Measurements from ENCODE around the gene SEMA3F.

Gene SEMA3F

GRCh38 chr3:50155891-50156290 lies 767 bp downstream of the SEMA3F start:
- no peak for DNase-seq (ENCODE audit: low read depth)

- no peak for DNase-seq (ENCODE audit: low read depth)
Observed at GRCh38 chr3:50156549-50157493, 1.7 kb downstream of the SEMA3F start.

GRCh38 chr3:50157827-50158529 lies 2.9 kb downstream of the SEMA3F start:
- no peak for DNase-seq (ENCODE audit: low read depth)

- DNase-seq (ENCODE audit: low read depth) = no peak
Observed at GRCh38 chr3:50158530-50159146, 3.5 kb downstream of the SEMA3F start.

GRCh38 chr3:50160561-50160983 lies 5.4 kb downstream of the SEMA3F start:
- no peak for DNase-seq (ENCODE audit: low read depth)

GRCh38 chr3:50161320-50161719 lies 6.2 kb downstream of the SEMA3F start:
- no peak for DNase-seq (ENCODE audit: low read depth)

- DNase-seq (ENCODE audit: low read depth) = no peak
Observed at GRCh38 chr3:50162034-50162883, 7.1 kb downstream of the SEMA3F start.

GRCh38 chr3:50163572-50164455 lies 8.7 kb downstream of the SEMA3F start:
- DNase-seq (ENCODE audit: low read depth) = no peak

- no peak for DNase-seq (ENCODE audit: low read depth)
Observed at GRCh38 chr3:50164481-50164880, 9.4 kb downstream of the SEMA3F start.

- no peak for DNase-seq (ENCODE audit: low read depth)
Observed at GRCh38 chr3:50164984-50165909, 10.1 kb downstream of the SEMA3F start.

- DNase-seq (ENCODE audit: low read depth) = no peak
Observed at GRCh38 chr3:50165910-50166538, 10.9 kb downstream of the SEMA3F start.

GRCh38 chr3:50166620-50167019 lies 11.5 kb downstream of the SEMA3F start:
- DNase-seq (ENCODE audit: low read depth) = no peak

GRCh38 chr3:50167069-50167840 lies 12.1 kb downstream of the SEMA3F start:
- no peak for DNase-seq (ENCODE audit: low read depth)

- DNase-seq (ENCODE audit: low read depth) = no peak
Observed at GRCh38 chr3:50167841-50168209, 12.7 kb downstream of the SEMA3F start.

- DNase-seq (ENCODE audit: low read depth) = no peak
Observed at GRCh38 chr3:50168388-50168787, 13.3 kb downstream of the SEMA3F start.

GRCh38 chr3:50168791-50169190 lies 13.7 kb downstream of the SEMA3F start:
- DNase-seq (ENCODE audit: low read depth) = no peak

GRCh38 chr3:50169232-50169832 lies 14.2 kb downstream of the SEMA3F start:
- DNase-seq (ENCODE audit: low read depth) = no peak

- DNase-seq (ENCODE audit: low read depth) = no peak
Observed at GRCh38 chr3:50169858-50170257, 14.7 kb downstream of the SEMA3F start.

Data from stimulated activated CD8-positive, alpha-beta memory T cell treated with anti-CD3 and anti-CD28 coated beads, Interleukin-15, amount 100 ng/mL, for 24 hours (primary cell).